GM18870 (cell line): Measurements from ENCODE around the gene METTL25B.

Source experiments
- ATAC-seq: cut with Tn5 transposase; IDR thresholded peaks from one replicate; pipeline ENCODE4 v1.9.1; 2021; ENCODE audit warnings: moderate library complexity; ENCODE audit not compliant: unreplicated experiment

Gene METTL25B

GRCh38 chr1:156727926-156728598 lies at the start of gene METTL25B:
Gene METTL25B, plus strand, starts transcription at chr1:156728469. Its CDS starts 636 bp downstream, at chr1:156729105.
- ATAC-seq = peak; percentile 30

- ATAC-seq = no peak
Observed at GRCh38 chr1:156680056-156680455, 48.2 kb upstream of the METTL25B start.

DNA sequence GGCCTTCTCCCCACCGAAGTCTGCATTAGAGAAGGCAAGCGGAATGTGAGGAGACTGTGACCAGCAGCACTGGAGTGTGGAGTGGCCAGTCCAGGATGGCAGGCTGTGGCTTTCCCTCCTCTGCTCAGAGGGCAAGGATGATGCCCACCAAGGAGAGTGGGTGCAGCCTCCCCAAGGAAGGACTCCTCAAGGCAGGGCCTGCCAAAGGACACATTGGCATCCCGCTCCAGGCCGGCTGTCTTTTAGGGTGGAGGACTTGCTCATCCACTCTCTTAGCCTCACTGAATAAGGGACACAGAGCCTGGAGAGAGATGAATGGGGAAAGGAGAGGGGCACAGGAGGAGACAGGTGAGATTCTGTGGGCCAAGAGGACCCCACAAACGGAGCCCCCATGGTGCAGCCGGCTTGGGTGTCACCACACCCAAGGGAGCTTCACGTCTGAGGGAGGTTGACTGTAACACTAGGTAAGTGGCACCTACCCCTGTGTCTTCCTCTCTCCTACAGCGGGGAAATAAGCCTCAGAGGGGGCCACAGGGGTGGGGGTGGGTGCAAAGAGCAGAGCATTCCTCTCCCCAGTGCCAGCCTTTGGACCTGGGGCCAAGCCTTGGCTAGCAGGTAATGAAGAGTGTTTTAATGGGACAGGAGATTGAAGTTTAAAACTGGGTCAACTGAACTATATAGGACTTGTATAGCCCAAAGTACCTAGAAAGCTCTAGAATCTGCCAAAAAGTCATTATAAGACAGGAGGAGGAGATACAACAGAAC lies 46.9 kb upstream of the METTL25B start:
- ATAC-seq = no peak

DNA sequence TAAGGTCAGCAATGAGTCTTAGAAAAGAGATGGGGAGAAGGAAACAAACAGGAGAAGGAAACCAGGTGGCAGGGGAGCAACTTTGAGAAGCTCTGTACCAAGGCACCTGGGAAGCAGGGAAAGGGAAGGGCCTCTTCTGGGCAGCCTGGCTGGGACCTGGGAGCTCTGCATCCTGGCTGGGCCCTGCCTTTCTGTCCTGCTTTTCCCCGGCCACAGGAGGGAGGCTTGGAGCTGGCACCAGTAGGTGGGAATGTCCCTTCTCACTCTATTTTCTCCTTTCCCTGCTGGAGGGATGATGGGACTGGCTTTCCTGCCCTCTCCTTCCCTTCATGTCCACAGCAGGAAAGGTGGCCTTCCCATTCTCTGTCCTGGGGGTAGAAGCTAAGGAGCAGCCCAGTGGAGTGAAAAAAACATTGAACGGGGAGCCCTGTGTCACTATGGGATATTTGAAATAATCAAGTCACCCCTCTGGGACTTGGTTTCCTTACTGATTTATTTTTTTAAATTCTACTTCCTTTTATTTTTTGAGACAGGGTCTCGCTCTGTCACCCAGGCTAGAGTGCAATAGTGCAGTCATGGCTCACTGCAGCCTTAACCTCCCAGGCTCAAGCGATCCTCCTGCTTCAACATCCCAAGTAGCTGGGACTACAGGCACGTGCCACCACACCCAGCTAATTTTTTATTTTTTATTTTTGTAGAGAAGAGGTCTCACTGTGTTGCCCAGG lies 45.9 kb upstream of the METTL25B start:
- no peak for ATAC-seq

DNA sequence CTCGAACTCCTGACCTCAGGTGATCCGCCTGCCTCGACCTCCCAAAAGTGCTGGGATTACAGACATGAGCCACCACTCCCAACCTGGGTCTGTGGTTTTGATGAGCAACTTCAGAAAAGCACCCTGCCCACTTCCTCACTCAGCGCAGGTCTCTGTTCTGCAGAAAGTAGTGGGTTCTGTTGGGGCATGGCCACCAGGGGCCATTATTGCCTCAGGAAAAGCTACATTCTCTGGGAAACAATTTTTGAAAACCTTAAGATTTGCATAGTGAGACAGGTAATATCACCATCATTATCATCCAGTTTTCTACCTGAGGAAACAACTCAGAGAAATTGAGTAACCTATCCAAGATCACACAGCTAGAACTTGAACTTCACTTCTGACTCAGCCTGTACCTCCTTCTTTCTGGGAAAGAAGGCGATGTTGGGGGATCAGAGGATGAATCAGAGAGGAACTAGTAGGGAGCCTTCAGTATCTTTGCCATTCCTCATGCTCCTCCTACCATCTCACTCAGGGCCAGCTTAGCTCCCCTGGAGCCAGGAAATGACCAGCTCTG lies 44.0 kb upstream of the METTL25B start:
- no peak for ATAC-seq

- no peak for ATAC-seq
Observed at GRCh38 chr1:156689035-156689952, 39.0 kb upstream of the METTL25B start.

- no peak for ATAC-seq
Observed at GRCh38 chr1:156689953-156690674, 38.2 kb upstream of the METTL25B start.

DNA sequence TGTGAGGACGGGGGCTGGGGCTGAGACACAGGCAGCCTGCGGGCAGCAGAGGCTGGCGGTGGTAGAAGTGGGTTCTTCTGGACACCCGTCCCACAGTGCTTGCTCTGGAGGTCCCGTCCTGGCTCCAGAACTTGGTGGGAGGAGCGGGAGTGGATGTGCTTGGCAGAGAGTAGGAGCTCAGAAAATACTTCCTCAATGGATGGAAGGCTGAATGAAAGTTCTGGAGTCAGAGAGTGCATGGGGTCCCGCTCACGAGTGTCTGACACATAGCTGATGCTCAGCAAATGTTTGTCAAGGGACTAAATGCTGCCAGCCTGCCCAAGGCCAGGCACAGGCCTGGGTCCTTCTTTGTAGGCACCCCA lies 37.6 kb upstream of the METTL25B start:
- ATAC-seq = no peak

DNA sequence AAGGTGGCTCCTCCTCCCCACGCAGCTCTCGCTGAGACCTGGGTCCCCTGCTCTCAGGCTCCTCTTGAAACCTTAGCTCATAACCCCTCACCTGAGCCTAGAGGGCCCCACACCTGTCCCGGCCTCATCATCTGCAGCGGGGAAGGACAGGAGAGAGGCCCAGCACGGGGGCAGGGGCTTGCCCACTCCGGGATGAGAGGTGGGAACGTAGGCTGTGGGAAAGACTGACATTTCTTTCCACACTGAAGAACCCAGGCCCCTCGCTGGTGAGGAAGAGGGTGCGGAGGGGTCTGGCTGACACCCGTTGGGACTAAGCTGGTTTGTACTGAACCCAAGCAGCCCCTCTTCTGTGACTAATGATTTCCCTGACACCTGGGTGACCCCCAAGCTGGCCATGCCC lies 37.1 kb upstream of the METTL25B start:
- ATAC-seq = no peak

- ATAC-seq = no peak
Observed at GRCh38 chr1:156691665-156692440, 36.4 kb upstream of the METTL25B start.

DNA sequence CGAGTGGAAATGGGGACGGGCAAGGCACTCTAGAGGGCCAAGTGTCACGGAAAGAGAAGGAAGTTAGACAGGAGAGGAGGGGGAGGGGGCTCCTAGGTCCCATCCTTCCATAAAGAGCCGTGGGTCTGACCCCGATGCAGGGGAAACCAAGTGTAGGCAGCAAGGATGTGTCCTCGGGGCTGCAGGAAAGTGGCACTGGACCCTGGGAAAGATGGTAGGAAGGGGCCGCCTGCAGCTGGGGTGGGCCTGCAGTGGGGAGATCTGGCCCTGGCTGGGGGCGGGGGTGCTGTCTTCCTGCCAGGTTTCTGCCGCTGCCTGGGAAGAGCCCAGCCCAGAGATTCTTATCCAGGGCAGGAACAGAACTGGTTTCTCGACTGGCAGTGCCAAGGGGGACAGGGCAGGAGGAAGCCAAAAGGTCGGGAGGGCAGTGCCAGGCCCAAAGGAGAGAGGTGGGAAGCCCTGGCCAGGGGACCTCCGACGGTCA lies 35.8 kb upstream of the METTL25B start:
- no peak for ATAC-seq

DNA sequence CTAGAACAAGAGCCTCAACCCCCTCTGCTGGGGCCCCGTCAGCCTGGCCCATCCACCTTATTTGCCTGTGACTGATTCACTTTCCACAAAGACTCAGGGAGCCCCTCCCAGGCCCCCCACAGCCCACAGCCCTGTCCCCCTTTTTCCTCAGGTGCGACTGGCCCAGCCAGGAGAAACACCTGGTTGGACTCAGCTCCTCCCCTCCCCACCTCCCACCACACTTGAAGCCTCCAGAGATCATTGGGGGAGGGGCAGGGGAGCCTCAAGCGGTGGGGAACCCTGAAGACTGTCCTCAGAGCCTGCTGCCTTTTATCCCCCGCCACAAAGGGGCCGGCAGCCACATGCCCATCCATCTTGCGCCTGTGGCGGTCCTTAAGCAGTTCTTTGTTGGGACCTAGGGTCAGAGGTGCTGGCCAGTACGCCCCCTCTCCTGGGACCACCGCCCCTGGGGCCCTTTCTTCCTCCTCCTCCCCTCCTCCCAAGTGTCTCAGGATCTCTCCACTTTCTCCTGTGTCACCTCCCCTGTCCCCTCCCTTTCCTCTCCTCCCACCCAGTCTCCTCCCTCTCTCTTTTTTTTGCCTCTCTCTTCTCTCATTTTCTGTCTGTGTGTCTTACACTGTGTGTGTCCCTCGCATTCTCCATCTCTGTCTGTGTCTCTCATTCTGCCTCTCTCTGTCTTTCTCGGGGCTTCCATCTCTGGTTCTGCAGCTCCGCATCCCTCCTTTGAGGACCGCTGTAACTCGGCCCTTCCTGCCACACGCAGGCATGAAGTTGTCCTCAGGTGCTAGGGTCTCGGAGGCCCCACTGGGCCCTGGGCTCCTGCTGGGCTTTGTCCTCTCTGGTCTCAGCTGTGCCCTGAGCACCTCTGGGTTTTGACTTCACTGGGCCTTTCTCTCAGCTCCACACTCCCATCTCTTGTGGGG lies 35.1 kb upstream of the METTL25B start:
- no peak for ATAC-seq

GRCh38 chr1:156693848-156694689 lies 34.2 kb upstream of the METTL25B start:
- no peak for ATAC-seq

DNA sequence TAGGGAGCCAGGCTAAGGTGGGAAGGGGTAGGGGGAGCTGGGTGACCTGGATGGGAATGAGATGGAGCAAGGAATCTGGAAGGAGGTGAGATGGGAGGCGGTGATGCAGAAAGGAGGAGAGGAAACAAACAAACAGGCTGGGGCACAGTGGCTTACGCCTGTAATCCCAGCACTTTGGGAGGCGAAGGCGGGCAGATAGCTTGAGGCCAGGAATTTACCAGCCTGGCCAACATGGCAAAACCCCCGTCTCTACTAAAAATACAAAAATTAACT lies 33.6 kb upstream of the METTL25B start:
- no peak for ATAC-seq

- ATAC-seq = no peak
Observed at GRCh38 chr1:156696755-156697154, 31.5 kb upstream of the METTL25B start.

- no peak for ATAC-seq
Observed at GRCh38 chr1:156697481-156697880, 30.8 kb upstream of the METTL25B start.

DNA sequence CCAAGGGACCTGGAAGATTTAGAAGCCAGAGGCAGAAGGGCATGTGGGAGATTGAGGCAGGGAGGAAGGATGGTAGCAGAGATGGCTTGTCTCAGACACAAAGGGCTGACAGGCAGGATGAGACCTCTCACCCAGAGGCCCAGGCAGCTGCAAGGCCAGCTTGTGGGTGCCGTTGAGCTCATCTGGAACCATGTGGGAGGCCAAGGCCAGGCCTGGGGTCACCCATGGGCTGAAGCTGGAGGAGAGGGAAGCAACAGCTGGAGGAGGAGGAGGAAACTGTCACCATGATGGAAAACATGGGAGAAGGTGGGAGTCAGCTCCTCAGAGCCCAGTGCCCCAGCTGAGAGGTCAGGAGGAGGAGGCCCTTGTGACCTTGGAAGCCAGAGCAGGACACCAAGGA lies 29.3 kb upstream of the METTL25B start:
- no peak for ATAC-seq
